Activated CD4-positive, alpha-beta memory T cell treated with anti-CD3 and anti-CD28 coated beads for 36 hours (primary cell): ENCODE data around the gene C12orf76. TPM values are rescaled to one million over a fixed set of nuclear protein-coding genes. Genes with fewer than 3 reads are reported as not detected.
"Not testable (repeated sequence)": the region's sequence is repeated elsewhere in the genome, so short reads cannot be mapped to it uniquely, and the experiment has no call there.

Experiments
- CTCF ChIA-PET: fragments of 350-600 bp; sonication (Branson Sonifier 250); formaldehyde crosslinking; loops from one replicate; lab custom pipeline; 2021; ENCODE audit warnings: antibody characterized with exemption, inconsistent platforms; lab: Charles Lee
- POLR2A ChIA-PET: fragments of 350-600 bp; sonication (Branson Sonifier 250); formaldehyde crosslinking; loops from one replicate; lab custom pipeline; 2021; ENCODE audit warnings: antibody characterized with exemption; lab: Charles Lee
- DNase-seq: peaks from one replicate; pipeline ENCODE4 v3.0.0-alpha.2; 2020
- H3K27ac Mint-ChIP-seq: one replicate; pipeline ENCODE4 v1.8.0; 2021; ENCODE audit warnings: mixed read lengths
- H3K27me3 Mint-ChIP-seq: one replicate; pipeline ENCODE4 v1.8.0; 2021; ENCODE audit warnings: mixed read lengths
- H3K36me3 Mint-ChIP-seq: one replicate; pipeline ENCODE4 v1.8.0; 2021; ENCODE audit warnings: mixed read lengths
- H3K4me1 Mint-ChIP-seq: one replicate; pipeline ENCODE4 v1.8.0; 2021; ENCODE audit warnings: low read depth, mixed read lengths
- H3K4me3 Mint-ChIP-seq: one replicate; pipeline ENCODE4 v1.8.0; 2021; ENCODE audit warnings: mild to moderate bottlenecking, mixed read lengths
- H3K9me3 Mint-ChIP-seq: one replicate; pipeline ENCODE4 v1.8.0; 2021; ENCODE audit warnings: mixed read lengths
- intact Hi-C: fragments of 100-400 bp; cut with micrococcal nuclease; formaldehyde crosslinking; loops from one replicate; pipeline ENCODE4 v1.15.1; 2023
- total RNA-seq, 2 experiments: library from RNA; stranded (reverse); gene quantifications; one replicate each; pipeline ENCODE4 v1.2.3, GENCODE V29; 2021

C12orf76 gene
- total RNA-seq, 2 experiments from 2014 or later, result 14.2 to 17.1 TPM

DNA sequence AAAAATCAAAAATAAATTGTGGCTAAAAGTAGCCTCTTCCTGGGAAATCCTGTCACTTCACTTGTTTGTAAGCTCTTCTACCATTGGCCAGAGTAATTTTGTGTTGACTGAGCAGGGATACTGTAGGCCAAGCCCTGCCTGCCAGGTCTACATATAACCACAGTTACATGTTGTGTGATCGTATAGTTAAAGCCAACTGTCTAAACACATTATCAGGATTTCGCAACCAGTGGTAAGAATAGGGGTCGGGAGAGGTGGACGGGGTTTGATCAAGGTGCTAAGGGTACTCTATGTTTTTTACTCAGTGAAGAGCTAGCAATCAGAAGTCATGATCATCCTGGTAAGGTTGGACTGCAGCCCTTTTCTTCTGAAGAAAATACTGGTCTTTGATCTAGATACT, 35.7 kb downstream of the C12orf76 start:
- no peak for DNase-seq
- H3K27me3 Mint-ChIP-seq, result no peaks in the 10 kb centered on the region
- peak overlapping the region; percentile 52 for H3K27ac Mint-ChIP-seq
- H3K4me3 Mint-ChIP-seq, result no peak overlapping the region
- peaks cover 3% of the 10 kb centered on the region for H3K9me3 Mint-ChIP-seq
- peaks cover 30% of the 10 kb centered on the region for H3K36me3 Mint-ChIP-seq
- H3K4me1 Mint-ChIP-seq, result peaks cover 63% of the 10 kb centered on the region
- ChIA-PET CTCF (interaction anchor here (0.6 to 1.9 kb wide), 3 partner anchors 11 to 310 kb away, joined by 3 to 6 read pairs (median 6); no protein-coding TSS in a partner anchor), POLR2A (no interaction called here)
- intact Hi-C loops, result no loop called here

GRCh38 chr12:110012137-110012536, 36.2 kb downstream of the C12orf76 start:
- ChIA-PET CTCF (interaction anchor here (0.6 to 1.9 kb wide), 2 partner anchors 12 to 310 kb away, joined by 6 read pairs; no protein-coding TSS in a partner anchor), POLR2A (interaction anchor here (1.2 kb wide), 1 partner anchor 24 kb away, joined by 3 read pairs; no protein-coding TSS in a partner anchor)
- intact Hi-C loops, result no loop called here
- no peaks in the 10 kb centered on the region for H3K27me3 Mint-ChIP-seq
- peaks cover 3% of the 10 kb centered on the region for H3K9me3 Mint-ChIP-seq
- no peak overlapping the region for H3K4me3 Mint-ChIP-seq
- peak; percentile 46 for DNase-seq
- H3K4me1 Mint-ChIP-seq, result peaks cover 65% of the 10 kb centered on the region
- peak overlapping the region; percentile 52 for H3K27ac Mint-ChIP-seq
- peaks cover 32% of the 10 kb centered on the region for H3K36me3 Mint-ChIP-seq

DNA sequence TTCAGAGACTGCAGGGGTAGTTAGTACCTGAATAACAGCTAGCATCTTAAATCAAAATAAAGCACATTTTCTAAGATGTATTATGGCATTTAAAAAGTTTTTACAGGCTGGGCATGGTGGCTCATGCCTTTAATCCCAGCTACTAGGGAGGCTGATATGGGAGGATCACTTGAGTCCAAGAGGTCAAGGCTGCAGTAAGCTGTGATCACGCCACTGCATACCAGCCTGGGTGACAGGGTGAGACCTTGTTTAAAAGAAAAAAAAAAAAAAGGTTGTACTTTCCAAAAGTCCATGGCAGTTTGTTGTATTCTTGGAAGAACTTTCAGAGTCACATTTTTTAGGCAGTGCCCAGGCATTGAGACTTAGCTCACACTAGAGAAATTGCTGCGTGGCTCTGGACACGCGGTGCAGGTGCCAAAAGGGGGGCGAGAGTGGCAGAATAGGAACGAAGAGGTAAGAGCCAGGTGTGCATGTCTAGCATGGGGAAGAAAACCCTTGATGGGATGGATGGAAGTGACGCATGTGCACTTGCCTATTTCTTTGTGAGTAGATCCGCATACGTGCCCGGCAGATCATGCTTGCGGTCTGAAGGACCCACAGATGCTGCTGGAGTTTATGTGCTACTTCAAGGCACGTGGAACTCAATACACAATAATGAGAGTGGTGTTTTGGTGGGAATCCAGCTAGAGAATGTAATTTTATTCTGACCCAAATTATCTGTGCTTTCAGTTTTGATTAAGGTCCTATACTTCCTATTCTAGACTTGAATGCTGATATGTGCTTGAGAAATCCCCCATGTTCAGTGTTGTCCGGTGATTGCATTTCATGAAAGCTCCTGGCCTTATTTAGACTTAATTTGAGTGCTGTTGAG, 37.2 kb downstream of the C12orf76 start:
- peaks cover 3% of the 10 kb centered on the region for H3K9me3 Mint-ChIP-seq
- DNase-seq, result peak; percentile 51
- no peaks in the 10 kb centered on the region for H3K27me3 Mint-ChIP-seq
- intact Hi-C loops, result no loop called here
- POLR2A ChIA-PET, result interaction anchor here (1.2 kb wide), 1 partner anchor 23 kb away, joined by 3 read pairs; no protein-coding TSS in a partner anchor
- CTCF ChIA-PET, result interaction anchor here (0.9 to 1.1 kb wide), 3 partner anchors 9 to 25 kb away, joined by 3 read pairs; no protein-coding TSS in a partner anchor
- H3K4me1 Mint-ChIP-seq, result peaks cover 75% of the 10 kb centered on the region
- H3K4me3 Mint-ChIP-seq, result peak overlapping the region; percentile 36
- H3K36me3 Mint-ChIP-seq, result peaks cover 38% of the 10 kb centered on the region
- peak overlapping the region; percentile 14 for H3K27ac Mint-ChIP-seq

- POLR2A ChIA-PET, result interaction anchor here (1.1 kb wide), 1 partner anchor 12 kb away, joined by 3 read pairs; the partner anchor contains the start of gene GIT2
- H3K9me3 Mint-ChIP-seq, CTCF ChIA-PET, H3K27me3 Mint-ChIP-seq: not testable (repeated sequence)
- Mint-ChIP-seq H3K4me3 (peak overlapping the region; percentile 49), H3K36me3 (peaks cover 31% of the 10 kb centered on the region), H3K4me1 (peaks cover 85% of the 10 kb centered on the region), H3K27ac (peak overlapping the region; percentile 75)
- intact Hi-C loops, result loop anchor here (2.0 to 5.0 kb wide), 2 partner anchors 28 to 37 kb away; no protein-coding TSS in a partner anchor
- DNase-seq, result peak; percentile 55
Measured at GRCh38 chr12:110008681-110009398, 39.5 kb downstream of the C12orf76 start.

GRCh38 chr12:110007881-110008280, 40.4 kb downstream of the C12orf76 start:
- Mint-ChIP-seq H3K27ac (peak overlapping the region; percentile 46), H3K27me3 (no peaks in the 10 kb centered on the region), H3K36me3 (peaks cover 30% of the 10 kb centered on the region), H3K4me1 (peaks cover 91% of the 10 kb centered on the region), H3K4me3 (no peak overlapping the region), H3K9me3 (peaks cover 3% of the 10 kb centered on the region)
- POLR2A ChIA-PET, result interaction anchor here (1.1 kb wide), 1 partner anchor 11 kb away, joined by 3 read pairs; the partner anchor contains the start of gene GIT2
- no peak for DNase-seq
- intact Hi-C loops, result loop anchor here (2.0 to 5.0 kb wide), 2 partner anchors 27 to 36 kb away; no protein-coding TSS in a partner anchor
- CTCF ChIA-PET, result no interaction called here

DNA sequence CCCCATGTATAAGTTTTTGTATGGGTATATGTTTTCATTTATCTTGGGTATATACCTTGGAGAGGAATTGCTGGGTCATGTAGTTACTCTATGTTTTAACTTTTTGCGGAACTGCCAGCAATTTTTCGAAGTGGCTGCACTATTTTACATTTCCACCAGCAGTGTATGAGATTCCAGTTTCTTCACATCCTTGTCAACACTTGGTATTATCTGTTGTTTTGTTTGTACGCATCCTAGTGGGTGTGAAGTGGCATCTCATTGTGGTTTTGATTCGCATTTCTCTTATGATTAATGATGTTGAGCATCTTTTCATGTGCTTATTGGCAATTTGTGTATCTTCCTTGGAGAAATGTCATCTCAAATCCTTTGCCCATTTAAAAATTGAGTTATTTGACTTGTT, 42.2 kb downstream of the C12orf76 start:
- H3K4me3 Mint-ChIP-seq, result no peak overlapping the region

DNA sequence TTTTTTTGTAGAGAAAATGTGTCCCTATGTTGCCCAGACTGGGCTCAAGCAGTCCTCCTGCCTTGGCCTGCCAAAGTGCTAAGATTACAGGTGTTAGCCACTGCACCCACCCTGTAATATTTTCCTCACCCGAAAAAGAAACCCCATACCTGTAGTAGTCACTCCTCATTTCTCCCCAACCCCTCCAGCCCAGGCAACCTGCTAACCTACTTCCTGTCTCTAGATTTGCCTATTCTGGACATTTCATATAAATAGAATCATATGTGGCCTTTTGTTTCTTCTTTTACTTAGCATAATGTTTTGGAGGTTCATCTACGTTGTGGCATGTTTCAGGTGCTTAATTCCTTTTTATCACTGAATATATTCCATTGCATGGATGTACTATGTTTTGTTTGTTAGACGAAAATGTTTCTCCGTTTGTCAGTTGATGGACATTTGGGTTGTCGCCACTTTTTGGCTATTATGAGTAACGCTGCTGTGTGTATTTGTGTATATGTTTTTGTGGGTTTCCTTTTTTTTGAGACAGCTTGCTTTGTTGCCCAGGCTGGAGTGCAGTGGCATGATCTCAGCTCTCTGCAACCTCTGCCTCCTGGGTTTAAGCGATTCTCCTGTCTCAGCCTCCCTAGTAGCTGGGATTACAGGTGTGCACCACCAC, 42.9 kb downstream of the C12orf76 start:
- POLR2A ChIA-PET, result interaction anchor here (0.9 to 1.3 kb wide), 2 partner anchors 10 to 33 kb away, joined by 3 read pairs; partner anchors contain the start of gene GIT2
- Mint-ChIP-seq H3K36me3 (peaks cover 21% of the 10 kb centered on the region), H3K4me1 (peaks cover 84% of the 10 kb centered on the region), H3K27ac (peak overlapping the region; percentile 70), H3K9me3 (peaks cover 3% of the 10 kb centered on the region), H3K27me3 (no peaks in the 10 kb centered on the region), H3K4me3 (peak overlapping the region; percentile 14)
- DNase-seq, result peak; percentile 67
- intact Hi-C loops, result loop anchor here (1.0 to 5.0 kb wide), 3 partner anchors 18 to 35 kb away; no protein-coding TSS in a partner anchor
- CTCF ChIA-PET, result interaction anchor here (1.3 kb wide), 1 partner anchor 22 kb away, joined by 6 read pairs; no protein-coding TSS in a partner anchor

More for the DNA sequence above, 42.2 kb downstream of the C12orf76 start:
- H3K27ac Mint-ChIP-seq, result no peak overlapping the region
- H3K27me3 Mint-ChIP-seq, result no peaks in the 10 kb centered on the region
- H3K9me3 Mint-ChIP-seq, result peaks cover 3% of the 10 kb centered on the region
- intact Hi-C loops, result loop anchor here (5.0 kb wide), 1 partner anchor 34 kb away; no protein-coding TSS in a partner anchor
- ChIA-PET CTCF (no interaction called here), POLR2A (no interaction called here)
- DNase-seq, result no peak
- peaks cover 86% of the 10 kb centered on the region for H3K4me1 Mint-ChIP-seq
- H3K36me3 Mint-ChIP-seq, result peaks cover 21% of the 10 kb centered on the region

DNA sequence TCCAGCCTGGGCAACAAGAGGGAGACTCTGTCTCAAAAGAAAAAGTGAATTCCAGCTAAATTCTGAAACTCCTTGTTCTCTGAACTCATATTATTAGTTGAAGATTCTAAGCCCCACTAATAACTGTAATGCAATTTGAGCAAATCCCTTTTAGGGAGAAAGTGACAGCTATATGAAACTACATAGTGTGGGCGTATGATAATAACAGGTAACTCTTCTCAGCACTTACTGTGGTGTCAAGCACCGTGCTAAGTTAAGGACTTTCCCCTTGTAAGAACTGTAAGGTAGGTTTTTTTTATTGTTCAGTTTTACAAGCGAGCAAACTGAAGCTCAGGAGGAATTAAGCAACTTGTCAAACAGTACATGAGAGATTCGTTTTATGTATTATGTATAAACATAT, 43.7 kb downstream of the C12orf76 start:
- ChIA-PET CTCF (interaction anchor here (0.9 to 1.3 kb wide), 2 partner anchors 11 to 21 kb away, joined by 3 to 6 read pairs; no protein-coding TSS in a partner anchor), POLR2A (interaction anchor here (0.6 to 1.3 kb wide), 6 partner anchors 9 to 619 kb away, joined by 3 read pairs; partner anchors contain the start of gene GIT2)
- Mint-ChIP-seq H3K9me3 (peaks cover 3% of the 10 kb centered on the region), H3K4me1 (peaks cover 78% of the 10 kb centered on the region), H3K27me3 (no peaks in the 10 kb centered on the region), H3K36me3 (peaks cover 21% of the 10 kb centered on the region), H3K4me3 (no peak overlapping the region), H3K27ac (peak overlapping the region; percentile 38)
- DNase-seq, result no peak
- intact Hi-C loops, result loop anchor here (2.0 to 5.0 kb wide), 2 partner anchors 36 to 117 kb away; no protein-coding TSS in a partner anchor

DNA sequence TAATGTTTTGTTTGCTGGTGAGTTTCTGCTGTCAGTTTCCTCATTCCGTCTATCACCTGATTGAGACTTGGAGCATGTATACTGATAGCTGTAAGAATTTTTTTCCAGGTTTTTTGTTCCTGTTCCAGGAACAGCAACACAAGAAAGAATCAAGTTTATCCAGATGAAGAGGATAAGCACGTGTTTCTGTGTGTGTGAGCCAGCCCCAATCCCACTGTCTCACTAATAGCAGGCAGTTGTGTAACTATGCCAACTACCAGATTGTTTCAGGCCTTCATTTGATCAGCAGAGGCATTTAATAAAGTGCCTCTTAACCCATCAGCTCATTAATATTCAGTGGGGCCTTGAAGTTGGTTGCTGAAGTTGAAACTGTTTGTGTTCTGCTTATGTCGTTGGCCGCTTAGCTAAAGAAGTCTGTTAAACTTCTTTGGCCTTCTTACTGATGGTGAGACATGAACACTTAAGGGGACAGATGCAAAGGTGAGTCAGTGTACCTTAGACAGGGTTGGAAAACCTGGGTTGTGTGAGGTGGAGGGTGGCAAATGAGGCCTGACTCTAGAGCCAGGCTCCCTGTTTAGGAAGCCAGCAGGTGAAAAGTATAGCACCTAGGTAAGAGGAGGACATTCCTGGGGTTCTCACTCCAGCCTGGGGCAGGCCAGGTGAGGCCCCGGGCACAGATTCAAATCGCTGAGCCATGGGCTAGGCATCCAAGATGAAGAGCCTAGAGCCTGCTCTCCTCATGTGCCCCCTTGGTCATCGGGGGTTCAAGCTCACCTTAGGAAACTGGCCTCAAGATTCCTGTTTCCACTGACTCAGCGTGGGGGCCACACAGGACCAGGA, 45.4 kb downstream of the C12orf76 start:
- peaks cover 2% of the 10 kb centered on the region for H3K9me3 Mint-ChIP-seq
- H3K27ac Mint-ChIP-seq, result peak overlapping the region; percentile 9
- H3K36me3 Mint-ChIP-seq, result peaks cover 15% of the 10 kb centered on the region
- no peak for DNase-seq
- H3K27me3 Mint-ChIP-seq, result no peaks in the 10 kb centered on the region
- intact Hi-C loops, result loop anchor here (5.0 kb wide), 1 partner anchor 116 kb away; no protein-coding TSS in a partner anchor
- no peak overlapping the region for H3K4me3 Mint-ChIP-seq
- peaks cover 72% of the 10 kb centered on the region for H3K4me1 Mint-ChIP-seq
- ChIA-PET POLR2A (no interaction called here), CTCF (no interaction called here)

DNA sequence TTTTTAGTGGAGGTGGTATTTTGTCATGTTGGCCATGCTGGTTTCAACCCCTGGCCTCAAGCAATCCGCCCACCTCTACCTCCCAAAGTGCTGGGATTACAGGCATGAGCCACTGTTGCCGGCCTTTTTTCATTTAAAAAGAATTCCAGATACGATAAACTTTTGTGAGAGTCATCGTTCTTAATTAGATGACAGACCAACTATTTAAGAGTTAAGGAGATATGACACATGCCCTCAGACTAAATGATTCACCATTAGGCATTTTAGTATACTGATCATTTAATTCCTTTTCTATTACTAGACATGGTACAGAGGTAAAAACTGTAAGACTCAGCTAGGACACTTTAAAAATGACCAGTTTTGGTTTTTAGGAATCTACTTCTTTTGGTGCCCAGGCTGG, 46.7 kb downstream of the C12orf76 start:
- ChIA-PET POLR2A (no interaction called here), CTCF (interaction anchor here (1.0 kb wide), 1 partner anchor 41 kb away, joined by 3 read pairs; no protein-coding TSS in a partner anchor)
- intact Hi-C loops, result loop anchor here (5.0 kb wide), 1 partner anchor 114 kb away; no protein-coding TSS in a partner anchor
- Mint-ChIP-seq H3K27me3 (no peaks in the 10 kb centered on the region), H3K9me3 (no peaks in the 10 kb centered on the region), H3K4me1 (peaks cover 69% of the 10 kb centered on the region), H3K4me3 (peak overlapping the region; percentile 98), H3K36me3 (peaks cover 7% of the 10 kb centered on the region), H3K27ac (no peak overlapping the region)
- DNase-seq, result no peak
